ENCODE data around the gene DAPK1.

The DAPK1 gene

GRCh38 chr9:87525546-87526303, 28.1 kb downstream of the DAPK1 start:
- TF ChIP-seq CTCF (IDR thresholded peaks at IDR 0.05): no peak
- DNase-seq: no peak
- no peaks in the 10 kb centered on the region for H3K4me1 ChIP-seq

GRCh38 chr9:87527211-87527916, 29.7 kb downstream of the DAPK1 start:
- Histone ChIP-seq H3K9me3 (no peaks in the 10 kb centered on the region), H3K4me1 (no peaks in the 10 kb centered on the region), H3K36me3 (no peaks in the 10 kb centered on the region), H3K27ac (no peak overlapping the region), H3K4me3 (no peak overlapping the region), H3K27me3 (no peaks in the 10 kb centered on the region)
- TF ChIP-seq CTCF (IDR thresholded peaks at IDR 0.05): no peak
- intact Hi-C loops (cut with DNase I; ENCODE audit: low total_unique reads): no loop called here
- no peak for DNase-seq

More at GRCh38 chr9:87525546-87526303, 28.1 kb downstream of the DAPK1 start:
- Histone ChIP-seq H3K27ac (no peak overlapping the region), H3K27me3 (no peaks in the 10 kb centered on the region), H3K36me3 (no peaks in the 10 kb centered on the region), H3K4me3 (no peak overlapping the region), H3K9me3 (no peaks in the 10 kb centered on the region)
- intact Hi-C loops (cut with DNase I; ENCODE audit: low total_unique reads): no loop called here

- TF ChIP-seq CTCF (IDR thresholded peaks at IDR 0.05): no peak
- DNase-seq: no peak
- Histone ChIP-seq H3K4me1 (no peaks in the 10 kb centered on the region), H3K27me3 (no peaks in the 10 kb centered on the region), H3K27ac (no peak overlapping the region), H3K4me3 (no peak overlapping the region), H3K9me3 (no peaks in the 10 kb centered on the region), H3K36me3 (no peaks in the 10 kb centered on the region)
- intact Hi-C loops (cut with DNase I; ENCODE audit: low total_unique reads): no loop called here
Observed at GRCh38 chr9:87528969-87529368, 31.3 kb downstream of the DAPK1 start.

GRCh38 chr9:87529671-87530070, 32.0 kb downstream of the DAPK1 start:
- Histone ChIP-seq H3K27ac (no peak overlapping the region), H3K36me3 (no peaks in the 10 kb centered on the region), H3K9me3 (no peaks in the 10 kb centered on the region), H3K4me3 (no peak overlapping the region), H3K4me1 (no peaks in the 10 kb centered on the region), H3K27me3 (no peaks in the 10 kb centered on the region)
- no peak for DNase-seq
- intact Hi-C loops (cut with DNase I; ENCODE audit: low total_unique reads): no loop called here
- no peak for TF ChIP-seq CTCF (IDR thresholded peaks at IDR 0.05)

- intact Hi-C loops (cut with DNase I; ENCODE audit: low total_unique reads): no loop called here
- Histone ChIP-seq H3K9me3 (no peaks in the 10 kb centered on the region), H3K4me3 (no peak overlapping the region), H3K4me1 (no peaks in the 10 kb centered on the region), H3K27me3 (no peaks in the 10 kb centered on the region), H3K36me3 (no peaks in the 10 kb centered on the region), H3K27ac (no peak overlapping the region)
- no peak for DNase-seq
- TF ChIP-seq CTCF (IDR thresholded peaks at IDR 0.05): no peak
Observed at GRCh38 chr9:87530716-87531115, 33.0 kb downstream of the DAPK1 start.

Data from tibial artery (tissue), 4 donors.